Small intestine (tissue), 7 donors: ENCODE data around the gene SNRPA. TPM values are rescaled to one million over a fixed set of nuclear protein-coding genes. Genes with fewer than 3 reads are reported as not detected.

Experiments used
- DNase-seq, 2 donors: peaks; one replicate each; pipeline versions ENCODE4 v3.0.0 to v3.0.0-alpha.2; 2013
- FAIRE-seq: peaks from 2 replicates; lab custom pipeline; 2012; peaks lifted over from hg19 to GRCh38; lab: Jason Lieb, UNC
- H3K27ac ChIP-seq, 3 donors: one replicate each; pipeline ENCODE4 v1.5.1; 2013; ENCODE audit warnings: low read length in 2 of 3, mild to moderate bottlenecking in 2 of 3, control low read depth in 1 of 3, inconsistent platforms in 1 of 3, low read depth in 1 of 3, moderate library complexity in 1 of 3
- H3K27me3 ChIP-seq, 3 donors: one replicate each; pipeline ENCODE4 v1.6.1; 2013; ENCODE audit warnings: low read length in 3 of 3, inconsistent platforms in 1 of 3; ENCODE audit not compliant: control insufficient read depth in 3 of 3, insufficient read depth in 3 of 3
- H3K36me3 ChIP-seq, 3 donors: one replicate each; pipeline ENCODE4 v1.6.1; 2013; ENCODE audit warnings: low read length in 3 of 3, inconsistent platforms in 1 of 3, low read depth in 1 of 3, mild to moderate bottlenecking in 1 of 3, moderate library complexity in 1 of 3; ENCODE audit not compliant: control insufficient read depth in 3 of 3, insufficient read depth in 2 of 3
- H3K4me1 ChIP-seq, 3 donors: one replicate each; pipeline ENCODE4 v1.6.1; 2013; ENCODE audit warnings: low read length in 2 of 3, inconsistent platforms in 1 of 3, low read depth in 1 of 3, mild to moderate bottlenecking in 1 of 3, moderate library complexity in 1 of 3; ENCODE audit not compliant: control insufficient read depth in 3 of 3, insufficient read depth in 2 of 3
- H3K4me3 ChIP-seq, 3 donors: one replicate each; pipeline ENCODE4 v1.5.1; 2013; ENCODE audit warnings: low read length in 3 of 3, control low read depth in 1 of 3, inconsistent platforms in 1 of 3, low read depth in 1 of 3, mild to moderate bottlenecking in 1 of 3, moderate library complexity in 1 of 3
- H3K9me3 ChIP-seq, 2 donors: one replicate each; pipeline ENCODE4 v1.6.1; 2013; ENCODE audit warnings: low read depth in 1 of 2, low read length in 1 of 2; ENCODE audit not compliant: control insufficient read depth in 2 of 2, insufficient read depth in 1 of 2
- WGBS, 3 donors: extraction: QIAGEN DNeasy Blood & Tissue Kit; methylation state at CpG; one replicate each; pipeline ENCODE4 v1.1.7; 2013; 5-methylcytosine and 5-hydroxymethylcytosine counted together
- polyA plus RNA-seq, 4 donors: library from polyadenylated mRNA; stranded (reverse) in 3 of 4; unstranded in 1 of 4; fragments of 200-250 nt in 3 of 4; fragments of 120-200 nt in 1 of 4; gene quantifications; one replicate each; pipeline versions ENCODE4 v1.2.1 to v1.2.3, GENCODE V29; 2013
- donor health status: healthy with polysubstance abuse.
- donor health status: control.
- donor health status: control.
- donor health status: Bipolar disorder and iron deficiency.
- donor health status: healthy.

Gene SNRPA
- polyA plus RNA-seq, 4 donors = 25.7 to 77.8 (median 52.7) TPM

GRCh38 chr19:40799558-40800338 is 48.7 kb downstream of the SNRPA start:
- H3K4me1 ChIP-seq = peaks cover 24 to 58% (median 27%) of the 10 kb centered on the region in 3 donors
- H3K9me3 ChIP-seq = no peaks in the 10 kb centered on the region
- WGBS, 3 donors = 0 to 2% (median 2%) methylated on average over 16 to 40 of the region's 40 CpGs
- DNase-seq = peak in 1 of 2 donors; percentile 58
- H3K4me3 ChIP-seq = peak overlapping the region; percentile 77 to 98 (median 93)
- no peaks in the 10 kb centered on the region for H3K27me3 ChIP-seq
- H3K36me3 ChIP-seq = peaks cover 0 to 54% (median 4%) of the 10 kb centered on the region in 3 donors
- FAIRE-seq = no peak
- peak overlapping the region; percentile 63 to 86 (median 84) for H3K27ac ChIP-seq

- peak overlapping the region; percentile 77 to 98 (median 93) for H3K4me3 ChIP-seq
- no peaks in the 10 kb centered on the region for H3K27me3 ChIP-seq
- peaks cover 0 to 61% (median 4%) of the 10 kb centered on the region in 3 donors for H3K36me3 ChIP-seq
- H3K4me1 ChIP-seq = peaks cover 24 to 65% (median 27%) of the 10 kb centered on the region in 3 donors
- H3K27ac ChIP-seq = peak overlapping the region in 1 of 3 donors; percentile 86
- H3K9me3 ChIP-seq = no peaks in the 10 kb centered on the region
- DNase-seq (no peak), FAIRE-seq (no peak)
- WGBS, 3 donors = 52 to 60% (median 54%) methylated on average over 23 to 27 of the region's 27 CpGs
These were observed 49.5 kb downstream of the SNRPA start for GRCh38 chr19:40800339-40800996.

- Histone ChIP-seq H3K4me3 (peak overlapping the region in 2 of 3 donors; percentile 77 to 98), H3K4me1 (peaks cover 27 to 70% (median 30%) of the 10 kb centered on the region in 3 donors), H3K36me3 (peaks cover 0 to 66% (median 4%) of the 10 kb centered on the region in 3 donors), H3K9me3 (no peaks in the 10 kb centered on the region), H3K27me3 (no peaks in the 10 kb centered on the region), H3K27ac (peak overlapping the region in 1 of 3 donors; percentile 7)
- DNase-seq (no peak), FAIRE-seq (no peak)
- WGBS, 3 donors = 79 to 90% (median 89%) methylated on average over 16 to 27 of the region's 27 CpGs
These were observed 50.0 kb downstream of the SNRPA start for GRCh38 chr19:40800997-40801377.

GRCh38 chr19:40801426-40802299 is 50.7 kb downstream of the SNRPA start:
- Histone ChIP-seq H3K36me3 (peaks cover 0 to 69% (median 4%) of the 10 kb centered on the region in 3 donors), H3K9me3 (no peaks in the 10 kb centered on the region)
- no peak for FAIRE-seq

GRCh38 chr19:40802300-40803169 is 51.5 kb downstream of the SNRPA start:
- Histone ChIP-seq H3K4me1 (peaks cover 27 to 81% (median 32%) of the 10 kb centered on the region in 3 donors), H3K27me3 (no peaks in the 10 kb centered on the region), H3K27ac (peak overlapping the region; percentile 12 to 90 (median 56)), H3K36me3 (peaks cover 0 to 76% (median 4%) of the 10 kb centered on the region in 3 donors), H3K9me3 (no peaks in the 10 kb centered on the region), H3K4me3 (peak overlapping the region in 2 of 3 donors; percentile 2 to 13)
- DNase-seq (peak in 1 of 2 donors; percentile 73), FAIRE-seq (no peak)
- WGBS, 3 donors = 19 to 37% (median 22%) methylated on average over 10 to 11 of the region's 11 CpGs

More at GRCh38 chr19:40801426-40802299, 50.7 kb downstream of the SNRPA start:
- Histone ChIP-seq H3K27ac (peak overlapping the region in 2 of 3 donors; percentile 56 to 90), H3K4me3 (peak overlapping the region in 2 of 3 donors; percentile 77 to 98), H3K4me1 (peaks cover 27 to 77% (median 32%) of the 10 kb centered on the region in 3 donors), H3K27me3 (no peaks in the 10 kb centered on the region)
- DNase-seq = no peak
- WGBS, 3 donors = 39 to 44% (median 40%) methylated on average over 11 to 13 of the region's 13 CpGs

GRCh38 chr19:40803170-40803856 is 52.3 kb downstream of the SNRPA start:
- Histone ChIP-seq H3K4me1 (peaks cover 27 to 74% (median 32%) of the 10 kb centered on the region in 3 donors), H3K4me3 (peak overlapping the region in 1 of 3 donors; percentile 5), H3K27ac (peak overlapping the region; percentile 46 to 90 (median 56)), H3K9me3 (no peaks in the 10 kb centered on the region), H3K27me3 (no peaks in the 10 kb centered on the region), H3K36me3 (peaks cover 3 to 83% (median 4%) of the 10 kb centered on the region in 3 donors)
- FAIRE-seq (no peak), DNase-seq (no peak)
- WGBS, 3 donors = 33 to 39% (median 37%) methylated on average over 9 of the region's 9 CpGs
